K562 treated with DMSO at 1 percent for 12 hours (cell line): ENCODE measurements around the gene LYSMD4. TPM values are rescaled to one million over a fixed set of nuclear protein-coding genes. Genes with fewer than 3 reads are reported as not detected.

Source experiments
- total RNA-seq: library from RNA; unstranded; fragments of 300-600 nt; gene quantifications from 2 replicates; pipeline ENCODE4 v1.2.3, GENCODE V29; 2022; ENCODE audit not compliant: insufficient read depth

Gene LYSMD4
- total RNA-seq = 3.6 and 6.1 TPM in 2 replicates

DNA sequence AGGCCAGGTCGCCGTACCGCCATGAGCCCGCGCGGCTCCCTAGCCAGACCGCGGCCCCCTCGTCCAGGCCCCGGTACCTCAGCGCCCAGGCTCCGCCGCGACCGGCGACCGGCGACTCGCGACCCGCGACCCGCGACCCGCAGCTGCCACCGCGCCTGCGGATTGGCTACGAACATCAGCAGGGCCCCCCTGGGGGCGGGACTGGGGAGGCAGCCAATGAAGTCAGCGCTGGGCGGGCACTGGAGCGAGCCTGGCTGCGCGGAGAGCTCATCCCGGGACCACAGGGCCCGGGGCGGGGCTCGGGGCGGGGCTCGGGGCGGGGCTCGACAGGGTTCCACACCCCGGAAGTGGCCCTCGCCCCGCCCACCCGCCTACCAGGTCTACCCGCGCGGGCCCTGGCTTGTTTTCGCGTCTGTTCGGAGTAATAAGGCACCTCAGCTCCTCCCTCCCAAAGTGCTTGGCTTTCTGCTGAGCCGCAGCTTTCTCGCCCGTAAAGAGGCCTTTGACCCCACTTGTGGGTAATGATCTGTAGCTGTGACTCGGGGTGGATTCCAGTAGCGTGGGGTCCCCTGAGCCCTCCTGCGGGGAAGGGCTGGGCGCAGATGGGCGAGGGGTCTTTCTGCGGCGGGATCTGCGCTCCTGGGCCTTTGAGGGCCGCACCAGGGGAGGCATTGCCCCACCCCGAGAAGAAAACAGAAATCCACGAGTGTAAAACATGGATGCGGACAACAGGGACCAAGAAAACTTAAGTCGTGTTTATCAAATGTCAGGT is at the start of gene LYSMD4:
TSS of gene LYSMD4 (minus strand) at position 170 of the 772 bp plus-strand sequence. CDS start 1,438 bp downstream, outside the sequence.

Other genes starting within 250 kb of the LYSMD4 start
- 2.1 and 15.9 TPM in 2 replicates for gene MEF2A, start 167.5 kb downstream of the LYSMD4 start, total RNA-seq